IMR-90 (cell line): Measurements from ENCODE around the gene ENTPD7. TPM values are rescaled to one million over a fixed set of nuclear protein-coding genes. Genes with fewer than 3 reads are reported as not detected.

Experiments
- ATAC-seq: fragments of 200-7000 bp; cut with Tn5 transposase; 2 replicates; pipeline ENCODE4 v1.9.1; 2020; ENCODE audit warnings: low read depth, mild to moderate bottlenecking, moderate library complexity
- BruUV-seq: library from RNA; stranded (reverse); fragments of 400-500 nt; replicated peaks from 2 replicates; lab custom pipeline; 2021; lab: Mats Ljungman, UMichigan
- CTCF ChIA-PET: fragments of 300-600 bp; formaldehyde crosslinking; extraction: SDS; loops from one replicate; lab custom pipeline; 2021; ENCODE audit warnings: antibody characterized with exemption; lab: Yijun Ruan, JAX
- POLR2A ChIA-PET: fragments of 300-600 bp; sonication (Branson Sonifier 250); formaldehyde crosslinking; loops from one replicate; lab custom pipeline; 2022; ENCODE audit warnings: antibody characterized with exemption; ENCODE audit not compliant: unreplicated experiment; lab: Charles Lee
- DNase-seq: peaks from one replicate; pipeline ENCODE4 v3.0.0; 2013
- H2AFZ ChIP-seq: replicated peaks from 2 replicates; pipeline ENCODE3; 2013; ENCODE audit warnings: low read length, mild to moderate bottlenecking; ENCODE audit not compliant: poor library complexity
- H2AK5ac ChIP-seq: 2 replicates; pipeline ENCODE4 v1.6.1; 2013; ENCODE audit warnings: low read depth, low read length, inconsistent platforms
- H2AK9ac ChIP-seq: replicated peaks from 2 replicates; pipeline ENCODE3; 2013; ENCODE audit warnings: mild to moderate bottlenecking, low read depth, low read length, moderate library complexity; ENCODE audit not compliant: poor library complexity
- H2BK120ac ChIP-seq: 2 replicates; pipeline ENCODE4 v1.6.1; 2013; ENCODE audit warnings: low read depth, low read length, inconsistent platforms
- H2BK15ac ChIP-seq: 3 replicates; pipeline ENCODE4 v1.6.1; 2013; ENCODE audit warnings: low read depth, low read length, inconsistent platforms
- H2BK20ac ChIP-seq: 2 replicates; pipeline ENCODE4 v1.6.1; 2013; ENCODE audit warnings: low read depth, mild to moderate bottlenecking, inconsistent platforms, low read length, moderate library complexity
- H2BK5ac ChIP-seq: 2 replicates; pipeline ENCODE4 v1.6.1; 2013; ENCODE audit warnings: mild to moderate bottlenecking, low read depth, low read length, inconsistent platforms; ENCODE audit not compliant: poor library complexity, severe bottlenecking
- H3K14ac ChIP-seq: replicated peaks from 2 replicates; pipeline ENCODE4 v1.6.1; 2013; ENCODE audit warnings: low read depth, low read length, inconsistent platforms
- H3K18ac ChIP-seq: 2 replicates; pipeline ENCODE4 v1.6.1; 2013; ENCODE audit warnings: low read depth, low read length, control low read depth
- H3K23ac ChIP-seq: 2 replicates; pipeline ENCODE4 v1.6.1; 2013; ENCODE audit warnings: low read depth, low read length, inconsistent platforms
- H3K27ac ChIP-seq: 2 replicates; pipeline ENCODE4 v1.5.1; 2013; ENCODE audit warnings: mild to moderate bottlenecking, control low read depth, low read length; ENCODE audit not compliant: insufficient read depth
- H3K27me3 ChIP-seq: 2 replicates; pipeline ENCODE4 v1.6.1; 2013; ENCODE audit warnings: low read length; ENCODE audit not compliant: control insufficient read depth, insufficient read depth
- H3K36me3 ChIP-seq: 2 replicates; pipeline ENCODE4 v1.6.1; 2013; ENCODE audit warnings: low read length, mixed read lengths; ENCODE audit not compliant: control insufficient read depth, insufficient read depth
- H3K4ac ChIP-seq: 2 replicates; pipeline ENCODE4 v1.6.1; 2013; ENCODE audit warnings: low read depth, low read length, inconsistent platforms
- H3K4me1 ChIP-seq: 2 replicates; pipeline ENCODE4 v1.6.1; 2013; ENCODE audit warnings: low read length, mixed read lengths; ENCODE audit not compliant: control insufficient read depth, insufficient read depth
- H3K4me2 ChIP-seq: 2 replicates; pipeline ENCODE4 v1.6.1; 2013; ENCODE audit warnings: low read depth, mild to moderate bottlenecking, control low read depth, low read length, moderate library complexity
- H3K4me3 ChIP-seq: 2 replicates; pipeline ENCODE4 v1.5.1; 2013; ENCODE audit warnings: low read depth, mild to moderate bottlenecking, control low read depth, low read length, moderate library complexity; ENCODE audit not compliant: insufficient read depth
- H3K56ac ChIP-seq: 2 replicates; pipeline ENCODE4 v1.6.1; 2013; ENCODE audit warnings: low read length, inconsistent platforms; ENCODE audit not compliant: insufficient read depth; ENCODE audit errors: extremely low read depth
- H3K79me1 ChIP-seq, 2 experiments: 2 replicates each; pipeline ENCODE4 v1.6.1; 2013; ENCODE audit warnings: low read length in 2 of 2, inconsistent platforms in 1 of 2, low read depth in 1 of 2
- H3K9ac ChIP-seq: 2 replicates; pipeline ENCODE4 v1.6.1; 2013; ENCODE audit warnings: low read depth, low read length, control low read depth
- H3K9me1 ChIP-seq: 2 replicates; pipeline ENCODE4 v1.6.1; 2013; ENCODE audit warnings: low read length, inconsistent platforms; ENCODE audit not compliant: insufficient read depth
- H3K9me3 ChIP-seq: 2 replicates; pipeline ENCODE4 v1.6.1; 2013; ENCODE audit warnings: low read length; ENCODE audit not compliant: control insufficient read depth, insufficient read depth
- H4K20me1 ChIP-seq: 2 replicates; pipeline ENCODE4 v1.6.1; 2013; ENCODE audit warnings: low read length, inconsistent platforms; ENCODE audit not compliant: insufficient read depth
- H4K5ac ChIP-seq: 2 replicates; pipeline ENCODE4 v1.6.1; 2013; ENCODE audit warnings: mild to moderate bottlenecking, low read depth, low read length, control low read depth
- H4K8ac ChIP-seq, 2 experiments: 2 replicates each; pipeline ENCODE4 v1.6.1; 2013; ENCODE audit warnings: low read depth in 2 of 2, low read length in 2 of 2, control low read depth in 1 of 2, inconsistent platforms in 1 of 2
- H4K91ac ChIP-seq: 2 replicates; pipeline ENCODE4 v1.6.1; 2013; ENCODE audit warnings: low read depth, low read length, inconsistent platforms; ENCODE audit not compliant: insufficient read depth
- CEBPB ChIP-seq: IDR thresholded peaks from 2 replicates; pipeline ENCODE4 v1.6.1; 2012; ENCODE audit warnings: low read depth, low read length, improper control_type of control experiment
- MAFK ChIP-seq: IDR thresholded peaks from 2 replicates; pipeline ENCODE4 v1.6.1; 2012; ENCODE audit warnings: low read depth, low read length, improper control_type of control experiment
- MXI1 ChIP-seq: IDR thresholded peaks from 2 replicates; pipeline ENCODE4 v1.6.1; 2012; ENCODE audit warnings: low read depth, mild to moderate bottlenecking, low read length, moderate library complexity, borderline replicate concordance
- RAD21 ChIP-seq: IDR thresholded peaks from 2 replicates; pipeline ENCODE4 v1.6.1; 2012; ENCODE audit warnings: low read length, improper control_type of control experiment
- RFX5 ChIP-seq: IDR thresholded peaks from 2 replicates; pipeline ENCODE4 v1.8.0; 2012; ENCODE audit warnings: low read depth, mild to moderate bottlenecking, low read length, moderate library complexity
- WGBS, 2 experiments: methylation state at CpG; one replicate each; pipeline versions ENCODE4 v1.1.5 to v1.1.7; 2013; ENCODE audit warnings: missing lambda C conversion rate in 2 of 2; ENCODE audit not compliant: insufficient read length in 1 of 2; ENCODE audit errors: extremely low coverage in 2 of 2; 5-methylcytosine and 5-hydroxymethylcytosine counted together
- dilution Hi-C: fragments of 300-500 bp; cut with HindIII; formaldehyde crosslinking; loops from one replicate; pipeline ENCODE4 v1.14.3; 2018; ENCODE audit warnings: low sequenced_read_pairs; ENCODE audit not compliant: unreplicated experiment
- in situ Hi-C: fragments of 300-500 bp; cut with MboI; formaldehyde crosslinking; loops from 3 replicates; pipeline ENCODE4 v1.14.3; 2019; ENCODE audit warnings: low sequenced_read_pairs, inconsistent platforms, mixed read lengths
- intact Hi-C: fragments of 100-400 bp; cut with micrococcal nuclease; formaldehyde crosslinking; loops from 2 replicates; pipeline ENCODE4 v1.10.0; 2022
- polyA plus RNA-seq, 3 experiments: library from polyadenylated mRNA; depleted of rRNA; stranded (reverse); fragments of >200 nt; gene quantifications; 2 replicates each; pipeline ENCODE4 v1.2.3, GENCODE V29; 2012; ENCODE audit warnings: low replicate concordance in 1 of 3
- total RNA-seq: library from RNA; depleted of rRNA; stranded (reverse); fragments of >200 nt; gene quantifications from 2 replicates; pipeline ENCODE4 v1.2.3, GENCODE V29; 2012

The ENTPD7 gene
- total and polyA plus RNA-seq, 2 of the 4 experiments (the other 2 are of a cell fraction), result 8.0 to 23.3 TPM

GRCh38 chr10:99695761-99696160 lies 36.5 kb downstream of the ENTPD7 start:
- H2AFZ ChIP-seq, result no peak overlapping the region
- no peaks in the 10 kb centered on the region for H3K9me3 ChIP-seq
- no peaks in the 10 kb centered on the region for H4K20me1 ChIP-seq
- no peaks in the 10 kb centered on the region for H3K27me3 ChIP-seq
- no peak overlapping the region; the same call in 1 of the 2 replicates for H3K56ac ChIP-seq
- H3K23ac ChIP-seq, result no peak overlapping the region
- H2AK5ac ChIP-seq, result no peak overlapping the region
- H2BK120ac ChIP-seq, result peak overlapping the region; percentile 70
- ATAC-seq, result peak; percentile 55
- H3K18ac ChIP-seq, result peak overlapping the region; percentile 38; the same call in 1 of the 2 replicates
- no peak overlapping the region for H3K9ac ChIP-seq
- H4K5ac ChIP-seq, result peak overlapping the region; percentile 16; the same call in 1 of the 2 replicates
- H2AK9ac ChIP-seq, result no peak overlapping the region
- H3K14ac ChIP-seq, result peak overlapping the region; percentile 41
- DNase-seq, result peak; percentile 72
- H3K4me3 ChIP-seq, result no peak overlapping the region
- ChIA-PET POLR2A (no interaction called here), CTCF (interaction anchor here (0.7 kb wide), 1 partner anchor 21 kb away, joined by 3 read pairs; no protein-coding TSS in a partner anchor)
- peak overlapping the region; percentile 56 for H3K27ac ChIP-seq
- dilution Hi-C loops, result no loop called here
- TF ChIP-seq RAD21 (no peak), RFX5 (no peak), MXI1 (no peak), MAFK (no peak), CEBPB (peak; percentile 35; the same call in 1 of the 2 replicates)
- H4K8ac ChIP-seq, result peak overlapping the region in 1 of 2 experiments; percentile 67; a peak in 2 of 4 replicates
- H3K9me1 ChIP-seq, result peaks cover 8% of the 10 kb centered on the region
- H2BK20ac ChIP-seq, result peak overlapping the region; percentile 79; the same call in 1 of the 2 replicates
- H2BK5ac ChIP-seq, result peak overlapping the region; percentile 100
- H3K36me3 ChIP-seq, result peaks cover 40% of the 10 kb centered on the region
- WGBS, 2 experiments, result no CpG with 5 or more reads among the region's 6 CpGs
- no TSS peak for BruUV-seq
- intact Hi-C loops, result no loop called here
- H3K4me2 ChIP-seq, result no peak overlapping the region
- peak overlapping the region; percentile 27; the same call in 1 of the 2 replicates for H4K91ac ChIP-seq
- peak overlapping the region; percentile 45; the same call in 1 of the 3 replicates for H2BK15ac ChIP-seq
- in situ Hi-C loops, result no loop called here
- H3K79me1 ChIP-seq, result peaks cover 16 to 26% of the 10 kb centered on the region in 2 experiments; a peak in 3 of 4 replicates
- peaks cover 15% of the 10 kb centered on the region for H3K4me1 ChIP-seq
- H3K4ac ChIP-seq, result peak overlapping the region; percentile 74
